GM19099 (cell line): ENCODE data around the gene ST6GAL1.

Experiments
- POLR2A ChIP-seq: IDR thresholded peaks from 3 replicates; pipeline ENCODE4 v1.6.1; 2011; ENCODE audit warnings: low read depth; ENCODE audit not compliant: insufficient read length; ENCODE audit errors: extremely low read depth

ST6GAL1 gene

DNA sequence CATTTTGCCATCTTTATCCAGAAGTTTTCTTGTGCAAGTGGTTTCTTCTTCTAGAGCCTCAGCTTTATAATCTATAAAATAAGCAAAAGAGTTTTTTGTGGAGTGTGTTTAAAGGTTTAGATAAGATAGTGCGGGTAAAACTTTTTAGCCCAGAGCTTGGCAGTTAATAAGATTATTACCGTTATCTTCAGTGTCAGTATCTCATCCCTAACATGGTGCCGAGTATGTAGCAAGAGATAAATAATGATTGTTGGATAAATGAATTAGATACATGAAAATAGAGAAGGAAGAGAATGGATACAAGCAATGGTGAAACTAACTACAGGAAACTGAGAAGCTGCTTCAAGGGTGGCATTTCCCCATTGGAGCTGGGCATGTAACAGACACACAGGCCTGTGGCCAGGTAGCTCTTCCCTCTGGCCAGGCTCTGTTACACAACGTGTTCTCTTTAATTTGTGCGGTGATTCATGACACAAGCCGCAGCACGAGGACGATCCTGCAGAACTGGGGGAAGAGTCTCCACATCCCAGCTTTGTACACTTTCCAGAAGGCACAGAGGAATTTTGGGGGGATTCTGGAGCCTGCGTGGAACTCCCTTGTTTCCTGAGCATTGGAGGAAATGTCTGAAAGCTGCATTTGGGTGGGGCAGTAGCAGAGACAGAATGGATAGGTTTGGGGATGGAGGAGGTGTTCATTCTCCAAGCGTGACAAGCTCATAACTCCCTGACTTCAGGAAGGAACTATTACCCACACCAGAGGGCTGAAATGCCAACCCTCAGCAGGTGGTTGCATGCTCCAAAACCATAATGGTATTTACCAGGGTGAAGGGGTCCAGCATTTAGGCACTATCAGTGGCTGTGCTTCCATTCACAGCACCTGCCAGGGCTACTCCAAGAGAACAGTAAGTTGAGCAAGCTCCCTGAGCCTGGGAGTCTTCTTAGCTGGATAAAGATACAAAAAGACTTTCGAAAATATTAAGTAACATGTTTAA is 14.2 kb upstream of the ST6GAL1 start:
- no peak for TF ChIP-seq POLR2A

DNA sequence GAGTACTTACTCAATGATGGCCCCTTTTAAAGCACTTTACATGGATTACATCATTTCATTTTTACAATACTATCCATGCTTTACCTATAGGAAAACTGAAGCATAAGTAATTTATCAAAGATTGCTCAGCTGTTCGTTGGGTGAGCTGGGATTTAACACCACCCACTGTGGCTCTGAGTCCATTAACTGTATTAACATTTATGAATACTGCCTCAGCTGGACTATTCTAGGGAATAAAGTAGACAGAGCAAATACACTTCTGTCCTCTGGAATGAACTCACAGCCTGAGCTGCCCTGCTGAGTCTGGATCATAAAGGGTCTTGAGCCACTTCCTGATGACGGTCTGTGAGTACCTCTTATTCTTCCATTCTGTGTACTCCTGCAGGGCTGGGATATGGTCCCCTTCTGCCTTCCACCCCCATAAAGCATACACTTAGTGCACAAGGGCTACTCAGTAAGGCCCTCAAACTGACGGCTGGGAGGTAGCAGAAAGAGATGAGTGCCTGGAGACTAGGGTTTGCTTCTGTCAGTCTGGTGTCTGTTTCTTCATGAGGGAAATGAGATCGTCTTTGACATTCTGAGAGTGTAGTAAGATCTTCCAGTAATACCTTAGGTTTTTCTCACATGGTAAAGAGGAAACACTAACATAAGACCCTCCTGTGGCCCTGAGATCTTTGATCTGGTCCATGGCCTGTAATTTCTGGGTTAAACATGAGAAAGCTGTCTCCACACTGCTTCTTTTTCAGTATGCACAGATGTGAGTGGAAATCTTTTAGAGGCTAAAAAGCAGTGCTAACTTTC is 12.6 kb upstream of the ST6GAL1 start:
- TF ChIP-seq POLR2A, result no peak

DNA sequence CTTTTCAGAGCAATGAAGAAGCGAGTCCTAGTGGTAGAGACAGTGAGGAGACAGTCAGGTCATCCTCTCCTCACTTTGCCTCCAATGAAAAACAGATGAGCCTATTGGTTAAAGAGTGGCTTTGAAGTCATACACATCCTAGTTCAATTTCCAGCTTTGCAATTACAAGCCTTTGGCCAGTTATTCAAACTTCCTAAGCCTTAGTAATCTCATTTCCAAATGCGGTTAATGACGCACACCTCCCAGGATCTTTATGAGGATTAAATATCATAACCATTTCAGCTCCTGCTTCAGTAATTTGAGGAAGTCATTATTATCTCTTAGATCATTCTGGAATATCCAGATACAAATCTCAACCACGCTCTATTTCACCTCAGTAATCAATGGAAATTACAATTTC is 10.0 kb upstream of the ST6GAL1 start:
- TF ChIP-seq POLR2A, result no peak

DNA sequence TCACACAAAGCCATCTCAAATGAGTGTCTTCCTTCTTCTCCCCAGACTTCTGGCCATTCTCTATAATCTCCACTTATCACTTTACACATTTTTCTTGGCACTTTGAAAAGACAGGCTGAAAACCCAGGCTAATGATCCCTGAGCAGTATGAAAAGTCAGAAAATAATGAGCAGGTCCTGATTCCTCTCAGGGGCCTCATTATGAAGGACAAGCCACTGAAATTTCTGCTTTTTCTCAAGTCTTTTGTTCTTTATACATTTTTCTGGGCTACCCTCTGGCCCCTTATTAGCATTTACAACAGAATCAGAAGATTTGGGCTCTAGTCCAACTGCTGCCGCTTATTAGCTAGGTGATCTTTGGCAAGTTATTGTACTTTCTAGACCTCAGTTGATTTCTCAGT is 9.5 kb upstream of the ST6GAL1 start:
- no peak for TF ChIP-seq POLR2A

DNA sequence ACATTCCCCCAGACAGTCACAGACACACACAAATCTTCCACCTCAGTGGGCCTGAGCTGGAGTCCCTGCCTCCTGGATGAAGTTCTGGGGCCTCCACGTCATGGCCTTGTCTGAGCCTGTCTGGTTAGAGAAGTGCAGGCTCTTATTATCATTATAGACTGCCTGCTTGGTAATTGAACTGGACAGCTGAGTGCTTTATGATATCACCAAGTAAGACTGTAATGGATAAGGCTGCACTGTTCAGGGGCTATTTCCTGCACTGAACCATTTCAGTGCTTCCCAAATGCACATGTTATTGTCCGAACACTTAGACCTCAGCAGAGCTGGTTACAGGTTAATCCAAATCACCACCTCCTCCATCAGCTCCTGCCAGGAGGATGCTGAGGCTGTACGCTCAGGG is 8.7 kb upstream of the ST6GAL1 start:
- TF ChIP-seq POLR2A, result no peak

DNA sequence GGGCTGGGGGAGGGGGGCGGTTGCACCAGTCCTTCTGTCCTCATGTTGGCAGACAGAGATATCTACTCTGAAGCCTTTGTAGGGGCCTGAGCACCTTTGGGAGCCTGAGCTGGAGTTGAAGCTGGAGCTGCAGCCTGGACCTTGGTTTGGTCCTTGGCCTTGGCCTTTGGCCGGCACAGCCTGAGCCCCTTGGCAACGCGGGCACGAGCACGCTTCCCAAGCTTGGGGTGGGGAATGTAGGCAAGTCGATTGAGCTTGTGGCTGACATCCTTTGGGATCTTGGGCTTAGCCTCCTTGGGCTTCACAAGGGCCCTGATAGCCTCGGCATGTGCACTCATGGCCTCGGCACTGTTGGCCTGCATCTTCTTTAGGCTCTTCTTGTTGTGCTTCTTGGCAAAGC is 8.1 kb upstream of the ST6GAL1 start:
- no peak for TF ChIP-seq POLR2A

DNA sequence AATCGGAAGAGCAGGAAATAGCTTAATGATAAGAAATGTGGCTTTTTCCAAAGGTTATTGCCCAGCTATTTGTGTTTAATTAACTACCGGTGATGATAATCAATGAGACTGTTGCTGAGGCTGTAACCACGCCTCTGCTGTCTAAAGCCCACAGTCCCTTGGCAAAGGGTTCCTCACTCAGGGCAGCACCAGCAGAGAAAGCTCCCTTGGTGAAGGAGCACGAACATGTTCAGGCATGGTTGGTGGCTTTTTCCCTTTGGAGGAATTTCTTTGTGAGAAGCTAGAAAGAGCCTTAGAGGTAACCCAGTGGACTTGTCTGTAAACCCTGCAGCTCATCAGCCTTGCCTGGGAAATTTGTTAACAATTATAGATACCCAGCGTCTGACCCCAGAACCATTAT is 7.5 kb upstream of the ST6GAL1 start:
- no peak for TF ChIP-seq POLR2A

DNA sequence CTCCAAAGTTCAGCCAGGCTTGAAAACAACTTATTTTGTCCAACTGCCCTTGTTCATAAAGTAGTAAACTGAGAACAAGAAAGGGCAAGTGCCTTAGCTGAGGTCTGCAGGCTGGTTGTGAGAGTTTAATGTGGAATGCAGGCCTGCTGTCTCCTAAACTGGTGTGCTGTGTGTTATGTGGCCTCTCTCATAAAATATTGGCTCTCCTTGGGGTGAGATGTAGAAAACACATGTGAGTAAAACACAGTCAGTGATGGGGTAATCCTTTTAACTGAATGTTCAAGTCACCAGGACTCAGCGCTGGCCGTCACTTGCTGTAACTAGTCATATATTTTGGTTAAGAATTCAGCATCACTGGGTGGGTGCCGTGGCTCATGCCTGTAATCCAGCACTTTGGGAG is 7.1 kb upstream of the ST6GAL1 start:
- TF ChIP-seq POLR2A, result no peak

DNA sequence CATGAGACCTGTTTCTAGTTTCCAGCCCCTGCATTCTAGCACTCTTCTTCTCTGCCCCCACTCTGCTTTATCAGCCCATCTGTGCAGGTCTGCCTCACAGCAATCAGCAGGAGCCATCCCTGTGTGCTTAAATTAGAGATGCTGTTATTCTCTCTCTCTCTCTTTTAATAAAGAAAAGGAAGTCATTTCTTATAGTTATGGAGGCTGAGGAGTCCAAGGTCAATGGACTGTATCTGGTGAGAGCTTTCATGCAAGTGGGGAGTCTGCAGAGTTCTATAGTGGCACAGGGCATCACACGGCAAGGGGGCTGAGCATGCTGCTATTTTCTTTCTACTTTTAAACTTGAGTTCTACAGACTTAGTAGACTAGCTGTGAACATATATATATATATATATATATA is 4.5 kb upstream of the ST6GAL1 start:
- TF ChIP-seq POLR2A, result no peak

DNA sequence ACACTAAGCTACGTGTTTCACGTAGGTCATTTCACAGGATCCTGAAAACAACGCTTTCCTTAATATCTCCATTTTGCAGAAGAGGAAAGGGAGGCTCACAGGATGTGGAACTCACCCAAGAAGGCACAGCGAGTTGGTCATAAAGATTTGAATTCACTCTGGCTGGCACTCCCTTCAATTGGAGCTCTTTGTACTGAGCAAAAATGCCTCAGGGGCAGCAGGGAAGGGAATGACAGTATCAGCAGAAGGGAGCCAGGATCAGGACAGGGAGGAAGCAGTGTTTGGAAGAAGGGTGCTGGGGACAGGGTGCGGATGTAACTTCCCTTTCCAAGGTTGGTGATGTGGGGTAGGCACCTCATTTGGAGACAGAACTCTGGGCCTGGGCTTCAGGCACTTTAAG is 1.1 kb upstream of the ST6GAL1 start:
- no peak for TF ChIP-seq POLR2A

DNA sequence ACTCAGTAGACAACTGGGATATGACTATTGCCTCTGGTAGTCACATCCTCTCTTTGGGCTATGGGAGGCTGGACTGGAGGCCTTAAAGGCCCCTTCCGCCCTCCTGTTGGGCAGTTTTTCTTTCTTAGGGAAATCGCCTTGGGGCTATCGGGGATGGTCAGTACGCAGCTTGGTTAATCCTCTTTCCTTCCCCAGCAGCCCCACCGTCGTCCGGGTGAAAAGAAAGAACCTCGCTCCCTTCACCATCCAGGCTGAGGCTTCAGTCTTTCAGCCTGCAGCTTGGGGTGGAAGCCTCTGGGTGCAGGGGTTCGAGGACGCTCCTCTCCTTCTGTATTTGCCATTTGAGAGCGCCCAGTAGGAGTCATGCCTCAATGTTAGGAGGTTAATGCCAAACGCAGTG is 641 bp upstream of the ST6GAL1 start:
- TF ChIP-seq POLR2A, result no peak

DNA sequence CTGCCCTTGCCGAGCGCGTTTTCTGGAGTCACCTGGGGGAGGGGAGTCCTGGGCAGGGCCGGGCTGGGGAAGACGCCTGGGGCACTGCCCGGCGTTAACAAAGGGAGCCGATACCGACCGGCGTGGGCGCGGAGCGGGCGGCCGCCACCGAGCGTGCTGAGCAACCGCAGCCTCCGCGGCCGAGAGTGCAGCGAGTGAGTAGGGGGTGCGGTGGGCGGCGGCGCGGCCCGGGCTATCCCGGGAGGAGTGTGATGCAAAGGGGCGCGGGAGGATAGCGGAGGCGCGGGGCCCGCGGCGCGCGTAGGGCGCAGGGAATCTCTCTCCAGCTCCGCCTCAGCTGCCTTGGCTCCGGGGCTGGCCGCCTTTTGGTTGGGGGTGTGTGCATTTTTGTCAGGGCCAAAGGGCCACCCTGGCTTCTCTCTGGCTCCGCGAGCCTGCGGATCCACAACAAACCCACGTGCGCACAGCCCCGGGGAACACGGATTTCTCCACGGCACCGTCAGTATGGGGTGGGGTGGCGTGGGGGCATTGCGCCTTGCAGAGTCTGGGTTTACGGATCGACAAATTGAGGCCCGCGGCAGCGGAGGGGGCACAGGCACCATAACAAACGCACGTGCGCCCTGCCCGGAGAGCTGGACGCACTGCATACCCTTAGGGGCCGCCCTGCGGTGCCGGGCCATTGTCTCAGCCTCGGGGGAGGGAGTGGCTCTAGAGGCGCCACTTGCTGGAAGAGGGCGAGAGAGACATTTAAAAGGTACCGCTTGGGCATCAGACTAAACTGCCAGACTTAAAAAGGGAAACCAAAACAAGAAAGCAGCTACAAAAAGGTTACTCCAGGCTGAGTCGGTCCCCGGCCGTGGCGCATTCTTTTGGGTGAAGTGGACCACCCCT is 560 bp downstream of the ST6GAL1 start:
- peak; percentile 13 for TF ChIP-seq POLR2A

DNA sequence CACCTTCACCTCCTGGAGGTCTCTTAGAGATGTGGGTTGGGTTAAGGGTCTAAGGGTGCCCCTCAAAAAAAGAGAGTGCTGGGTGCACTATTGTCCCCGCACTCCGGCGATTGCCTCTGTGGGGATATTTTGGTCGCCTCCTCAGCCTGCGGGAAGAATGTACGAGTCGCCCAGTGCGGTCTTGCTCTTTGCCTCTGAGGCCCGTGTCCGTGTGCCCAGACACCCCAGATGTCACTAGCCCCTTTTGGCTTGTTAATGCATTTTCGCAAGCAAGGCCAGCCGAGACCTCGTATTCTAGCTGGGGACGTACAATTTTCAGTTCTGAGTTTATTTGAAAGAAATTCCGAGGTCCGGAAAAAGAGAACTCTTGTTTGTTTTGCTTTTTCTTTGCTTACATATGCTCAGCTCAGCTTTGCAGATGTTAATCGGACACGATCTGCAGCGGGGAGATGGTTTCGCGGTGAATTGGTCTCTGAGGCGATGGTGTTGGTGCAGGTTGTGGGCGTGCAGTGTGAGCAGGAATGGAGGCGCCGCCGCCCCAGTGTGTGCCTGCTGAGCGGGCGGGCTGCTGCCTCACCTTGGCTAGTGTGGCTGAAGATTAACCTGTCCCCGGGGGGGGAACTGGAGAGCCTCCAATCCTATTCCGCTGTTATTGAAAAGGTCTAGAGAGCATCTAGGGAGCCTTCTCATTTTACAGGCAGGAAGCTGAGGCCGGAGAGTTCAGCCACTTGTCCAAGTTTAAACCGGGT is 1.4 kb downstream of the ST6GAL1 start:
- peak; percentile 48 for TF ChIP-seq POLR2A
